GM23338 (cell line): ENCODE measurements around the gene NACA2. TPM values are rescaled to one million over a fixed set of nuclear protein-coding genes. Genes with fewer than 3 reads are reported as not detected.

Source experiments
- ATAC-seq: fragments of 200-7000 bp; cut with Tn5 transposase; 3 replicates; pipeline ENCODE4 v1.9.1; 2020
- DNase-seq: peaks from one replicate; pipeline ENCODE4 v3.0.0-alpha.2; 2015; ENCODE audit warnings: low spot score
- H2AFZ ChIP-seq: fragments of 200-600 bp; sonication (generic); 2 replicates; pipeline ENCODE4 v1.8.0; 2016; ENCODE audit warnings: antibody characterized with exemption, mild to moderate bottlenecking, moderate library complexity
- H3F3A ChIP-seq: fragments of 200-600 bp; sonication (generic); replicated peaks from 2 replicates; pipeline ENCODE4 v1.8.0; 2017; ENCODE audit warnings: antibody characterized with exemption, mixed run types, low read depth
- H3K27ac ChIP-seq: fragments of 200-600 bp; sonication (generic); 2 replicates; pipeline ENCODE4 v1.6.1; 2016; ENCODE audit warnings: low read depth
- H3K27me3 ChIP-seq: fragments of 200-600 bp; sonication (generic); 2 replicates; pipeline ENCODE4 v1.8.0; 2016; ENCODE audit warnings: mild to moderate bottlenecking, mixed run types, moderate library complexity; ENCODE audit not compliant: insufficient read depth
- H3K36me3 ChIP-seq: fragments of 200-600 bp; sonication (generic); 2 replicates; pipeline ENCODE4 v1.8.0; 2016; ENCODE audit warnings: mild to moderate bottlenecking; ENCODE audit not compliant: insufficient read depth
- H3K4me1 ChIP-seq: fragments of 200-600 bp; sonication (generic); 2 replicates; pipeline ENCODE4 v1.8.0; 2016; ENCODE audit warnings: mild to moderate bottlenecking, moderate library complexity; ENCODE audit not compliant: insufficient read depth
- H3K4me2 ChIP-seq: fragments of 200-600 bp; sonication (generic); 2 replicates; pipeline ENCODE4 v1.7.1; 2017; ENCODE audit warnings: mixed run types
- H3K4me3 ChIP-seq: fragments of 200-600 bp; sonication (generic); 2 replicates; pipeline ENCODE4 v1.6.1; 2016; ENCODE audit warnings: mixed run types
- H3K79me2 ChIP-seq: fragments of 200-600 bp; sonication (generic); replicated peaks from 2 replicates; pipeline ENCODE4 v1.8.0; 2017; ENCODE audit warnings: mild to moderate bottlenecking; ENCODE audit not compliant: insufficient read depth
- H3K9me2 ChIP-seq: fragments of 200-600 bp; sonication (generic); 2 replicates; pipeline ENCODE4 v1.8.0; 2017; ENCODE audit not compliant: insufficient read depth
- H4K20me1 ChIP-seq: fragments of 200-600 bp; sonication (generic); replicated peaks from 2 replicates; pipeline ENCODE4 v1.8.0; 2017; ENCODE audit warnings: mild to moderate bottlenecking; ENCODE audit not compliant: insufficient read depth
- H3K27ac Mint-ChIP-seq: 2 replicates; pipeline ENCODE4 v1.8.0; 2020; ENCODE audit warnings: inconsistent platforms, mild to moderate bottlenecking, moderate library complexity, mixed read lengths
- H3K27me3 Mint-ChIP-seq: 3 replicates; pipeline ENCODE4 v1.8.0; 2022; ENCODE audit warnings: low read depth, mild to moderate bottlenecking, moderate library complexity, mixed read lengths, inconsistent platforms; ENCODE audit not compliant: insufficient read depth, poor library complexity
- H3K36me3 Mint-ChIP-seq: 3 replicates; pipeline ENCODE4 v1.8.0; 2021; ENCODE audit warnings: low read depth, mild to moderate bottlenecking, inconsistent platforms, moderate library complexity, mixed read lengths
- H3K4me1 Mint-ChIP-seq: 3 replicates; pipeline ENCODE4 v1.8.0; 2020; ENCODE audit warnings: mild to moderate bottlenecking, inconsistent platforms, mixed read lengths
- H3K4me3 Mint-ChIP-seq: 3 replicates; pipeline ENCODE4 v1.8.0; 2021; ENCODE audit warnings: moderate library complexity, mild to moderate bottlenecking, inconsistent platforms, mixed read lengths
- H3K9me3 Mint-ChIP-seq: 3 replicates; pipeline ENCODE4 v1.8.0; 2020; ENCODE audit warnings: moderate library complexity, mild to moderate bottlenecking, inconsistent platforms, mixed read lengths
- CREB1 ChIP-seq: fragments of 250-450 bp; sonication (Bioruptor Pico); IDR thresholded peaks from 2 replicates; pipeline ENCODE4 v1.5.0; 2020; ENCODE audit warnings: low read depth, mild to moderate bottlenecking, moderate library complexity
- CTCF ChIP-seq, 2 experiments: fragments of 200-600 bp in 1 of 2; sonication (generic) in 1 of 2; conservative IDR thresholded peaks; 2 replicates each; pipeline versions ENCODE4 v1.5.1 to v1.6.1; 2016 to 2017; ENCODE audit warnings: antibody characterized with exemption in 2 of 2, low read depth in 2 of 2, mild to moderate bottlenecking in 2 of 2, moderate library complexity in 1 of 2
- ETS1 ChIP-seq: IDR thresholded peaks from 2 replicates; pipeline ENCODE4 v1.6.1; 2016; ENCODE audit warnings: antibody characterized with exemption
- EZH2 ChIP-seq: fragments of 200-600 bp; sonication (generic); IDR thresholded peaks from one replicate; pipeline ENCODE4 v1.8.0; 2017; ENCODE audit warnings: antibody characterized with exemption, mild to moderate bottlenecking, low read depth; ENCODE audit not compliant: unreplicated experiment
- EZH2phosphoT487 ChIP-seq: fragments of 200-600 bp; sonication (generic); IDR thresholded peaks from one replicate; pipeline ENCODE4 v1.8.1; 2018; ENCODE audit warnings: antibody characterized with exemption; ENCODE audit not compliant: unreplicated experiment
- JUNB ChIP-seq: IDR thresholded peaks from one replicate; pipeline ENCODE4 v1.6.1; 2016; ENCODE audit warnings: antibody characterized with exemption; ENCODE audit not compliant: unreplicated experiment
- NANOG ChIP-seq: IDR thresholded peaks from 2 replicates; pipeline ENCODE4 v1.6.1; 2016; ENCODE audit warnings: antibody characterized with exemption, borderline replicate concordance
- POLR2AphosphoS5 ChIP-seq: IDR thresholded peaks from 2 replicates; pipeline ENCODE4 v1.6.1; 2016; ENCODE audit warnings: antibody characterized with exemption, low read depth
- STAT1 ChIP-seq: IDR thresholded peaks from one replicate; pipeline ENCODE4 v1.6.1; 2016; ENCODE audit warnings: antibody characterized with exemption; ENCODE audit not compliant: unreplicated experiment
- ZNF114 ChIP-seq: fragments of 250-450 bp; sonication (Bioruptor Pico); IDR thresholded peaks from 2 replicates; pipeline ENCODE4 v1.5.0; 2020; ENCODE audit warnings: mild to moderate bottlenecking, moderate library complexity
- ZNF331 ChIP-seq: fragments of 250-450 bp; sonication (Bioruptor Pico); IDR thresholded peaks from 2 replicates; pipeline ENCODE4 v1.5.0; 2020; ENCODE audit warnings: low read depth, mild to moderate bottlenecking, moderate library complexity
- ZNF462 ChIP-seq: fragments of 250-450 bp; sonication (Bioruptor Pico); IDR thresholded peaks from 2 replicates; pipeline ENCODE4 v1.5.0; 2020; ENCODE audit warnings: mild to moderate bottlenecking, moderate library complexity
- polyA plus RNA-seq: library from polyadenylated mRNA; unstranded; fragments of >200 nt; fragmentation: Nextera tagmentation; extraction: Ambion mirVana; gene quantifications from 2 replicates; pipeline ENCODE4 v1.2.1, GENCODE V29; 2016
- total RNA-seq: library from RNA; depleted of rRNA; stranded (reverse); fragments of >200 nt; shearing (Covaris generic); gene quantifications from 2 replicates; pipeline ENCODE4 v1.2.3, GENCODE V29; 2014

Gene NACA2
- total and polyA plus RNA-seq, 2 experiments from 2014 or later, result 0.65 TPM; not detected in 1

GRCh38 chr17:61579347-61579746 lies 11.7 kb downstream of the NACA2 start (continued):
- TF ChIP-seq CREB1 (CRISPR knock-in tag), result no peak
- no peak for TF ChIP-seq STAT1
- no peak for TF ChIP-seq ZNF331 (CRISPR knock-in tag)
- TF ChIP-seq ETS1, result no peak
- no peak for TF ChIP-seq EZH2phosphoT487
- no peak for TF ChIP-seq POLR2AphosphoS5
- no peak for TF ChIP-seq ZNF114 (CRISPR knock-in tag)

GRCh38 chr17:61578645-61579044 lies 12.4 kb downstream of the NACA2 start:
- no peak for ATAC-seq
- H3K27me3 Mint-ChIP-seq, result no peaks in the 10 kb centered on the region
- Histone ChIP-seq H3K4me2 (no peak overlapping the region), H3K27me3 (no peaks in the 10 kb centered on the region), H4K20me1 (no peaks in the 10 kb centered on the region), H3K36me3 (no peaks in the 10 kb centered on the region), H2AFZ (no peak overlapping the region), H3K4me1 (no peaks in the 10 kb centered on the region), H3K4me3 (no peak overlapping the region), H3K27ac (no peak overlapping the region), H3K79me2 (no peaks in the 10 kb centered on the region), H3F3A (no peaks in the 10 kb centered on the region), H3K9me2 (no peaks in the 10 kb centered on the region)
- no peak overlapping the region for H3K4me3 Mint-ChIP-seq
- TF ChIP-seq POLR2AphosphoS5 (no peak), EZH2phosphoT487 (no peak), STAT1 (no peak), CTCF (conservative IDR thresholded peaks at IDR 0.05; ENCODE audit: low read depth in 2 of 2) (no peak), JUNB (no peak), ZNF331 (CRISPR knock-in tag) (no peak), CREB1 (CRISPR knock-in tag) (no peak), EZH2 (no peak), ETS1 (no peak), ZNF114 (CRISPR knock-in tag) (no peak), ZNF462 (CRISPR knock-in tag) (no peak), NANOG (no peak)
- H3K27ac Mint-ChIP-seq, result no peak overlapping the region
- DNase-seq, result no peak
- peaks cover 3% of the 10 kb centered on the region; the same call in 1 of the 3 replicates for H3K4me1 Mint-ChIP-seq
- no peaks in the 10 kb centered on the region for H3K9me3 Mint-ChIP-seq
- no peaks in the 10 kb centered on the region for H3K36me3 Mint-ChIP-seq
